LNCaP clone FGC (cell line): ENCODE measurements around the gene CCIN.
A peak's percentile ranks its signal among the peaks of the same experiment; 100 is the strongest.
"Not testable (repeated sequence)": the region's sequence is repeated elsewhere in the genome, so short reads cannot be mapped to it uniquely, and the experiment has no call there.

Source experiments
- DNase-seq: peaks from one replicate; pipeline ENCODE4 v3.0.0-alpha.2; 2011; ENCODE audit warnings: low read depth
- H3K4me3 ChIP-seq: 2 replicates; pipeline ENCODE4 v1.5.1; 2011; ENCODE audit warnings: mild to moderate bottlenecking, low read depth, low read length, control low read depth
- CTCF ChIP-seq: IDR thresholded peaks from 2 replicates; pipeline ENCODE4 v1.5.1; 2012; ENCODE audit warnings: mild to moderate bottlenecking; ENCODE audit not compliant: control insufficient read depth, insufficient read depth; ENCODE audit errors: extremely low read depth

The CCIN gene

DNA sequence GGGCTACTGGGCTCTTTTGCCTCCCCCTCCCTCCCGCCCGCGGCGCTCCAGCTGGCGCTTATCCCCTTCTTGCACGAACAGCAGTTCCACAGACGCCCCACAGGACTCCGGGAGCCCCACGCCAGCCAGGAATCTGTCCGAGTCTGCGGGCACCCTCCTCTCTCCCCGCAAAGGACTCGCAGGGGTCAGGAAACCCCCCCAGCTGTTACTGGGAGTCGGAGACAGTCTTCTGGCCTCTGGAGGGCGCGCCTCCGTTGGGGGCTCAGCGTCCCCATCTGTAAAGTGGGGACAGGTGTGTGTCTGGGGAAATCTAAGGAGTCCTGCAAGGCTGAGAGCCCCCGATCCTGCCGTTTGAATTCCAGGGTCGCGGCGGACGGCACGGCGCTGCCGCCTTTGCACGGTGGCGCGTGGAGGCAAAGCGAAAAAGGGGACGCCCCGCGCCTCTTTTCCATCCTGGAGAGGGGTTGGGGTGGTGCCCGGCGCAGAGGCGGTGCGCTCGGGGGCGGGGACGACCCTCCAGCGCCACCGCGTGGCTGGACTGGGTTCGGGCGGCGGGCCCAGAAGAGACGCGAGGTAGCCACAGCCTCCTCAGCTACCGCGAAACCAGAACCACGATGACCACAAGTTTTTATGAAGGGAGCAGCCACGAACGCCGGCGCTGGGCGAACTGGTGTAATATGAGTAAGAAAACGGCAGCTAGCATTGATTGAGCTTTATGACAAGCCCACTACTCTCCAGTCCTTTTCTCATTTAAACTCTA, 2.8 kb upstream of the CCIN start:
- DNase-seq = peak; percentile 46
- TF ChIP-seq CTCF = peak; percentile 94
- peak overlapping the region; percentile 35 for H3K4me3 ChIP-seq

GRCh38 chr9:36169708-36170107, 520 bp downstream of the CCIN start:
- DNase-seq = no peak
- no peak for TF ChIP-seq CTCF
- no peak overlapping the region for H3K4me3 ChIP-seq

GRCh38 chr9:36170531-36170930, 1.3 kb downstream of the CCIN start:
- no peak for TF ChIP-seq CTCF
- no peak overlapping the region for H3K4me3 ChIP-seq
- no peak for DNase-seq

DNA sequence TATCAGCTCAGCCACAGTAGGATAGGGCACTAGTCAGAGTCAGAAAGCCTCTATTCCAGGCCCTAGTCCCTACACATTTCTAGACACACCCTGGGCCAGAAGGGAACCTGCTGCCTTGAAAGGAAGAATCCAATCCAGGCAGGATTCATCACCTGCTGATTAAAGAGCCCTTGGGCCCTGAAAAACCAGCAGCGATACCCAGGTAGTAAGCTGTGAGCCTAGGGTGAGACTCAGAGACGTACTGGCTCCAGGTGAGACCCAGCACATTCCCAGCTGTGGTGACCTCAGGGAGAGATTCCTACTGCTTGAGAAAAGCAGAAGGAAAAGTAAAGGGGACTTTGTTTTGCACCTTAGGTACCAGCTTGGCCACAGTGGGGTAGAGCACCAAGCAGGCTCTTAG, 4.7 kb downstream of the CCIN start:
- no peak for TF ChIP-seq CTCF
- DNase-seq = no peak
- H3K4me3 ChIP-seq = no peak overlapping the region

DNA sequence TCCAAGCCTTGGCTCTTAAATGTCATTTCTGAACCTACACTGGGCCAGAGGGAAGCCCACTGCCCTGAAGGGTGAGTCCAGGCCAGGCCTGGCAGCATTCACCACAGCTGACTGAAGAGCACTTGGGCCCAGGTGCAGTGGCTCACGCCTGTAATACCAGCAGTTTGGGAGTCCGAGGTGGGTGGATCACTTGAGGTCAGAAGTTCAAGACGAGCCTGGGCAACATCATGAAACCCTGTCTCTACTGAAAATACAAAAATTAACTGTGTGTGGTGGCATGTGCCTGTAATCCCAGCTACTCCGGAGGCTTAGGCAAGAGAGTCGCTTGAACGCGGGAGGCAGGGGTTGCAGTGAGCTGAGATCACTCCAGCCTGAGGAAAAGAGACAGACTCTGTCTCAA, 5.1 kb downstream of the CCIN start:
- DNase-seq = no peak
- no peak for TF ChIP-seq CTCF
- no peak overlapping the region for H3K4me3 ChIP-seq

DNA sequence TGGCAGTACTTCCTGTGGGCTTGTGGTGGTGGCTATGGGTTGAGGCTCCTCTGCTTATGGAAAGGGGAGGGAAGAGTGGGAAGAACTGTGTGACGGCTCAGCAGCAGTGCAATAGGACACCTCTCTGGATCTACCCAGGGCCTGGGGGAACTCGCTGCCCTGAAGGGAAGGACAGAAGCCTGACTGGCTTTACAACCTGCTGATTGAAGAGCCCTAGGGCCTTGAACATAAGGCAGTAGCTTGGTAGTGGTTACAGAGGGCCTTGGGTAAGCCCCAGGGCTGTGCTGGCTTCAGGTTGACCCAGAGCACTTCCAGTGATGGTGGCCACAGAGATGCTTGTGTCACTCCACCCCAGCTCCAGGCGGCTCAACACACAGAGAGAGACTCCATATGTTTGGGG, 5.5 kb downstream of the CCIN start:
- TF ChIP-seq CTCF = no peak
- no peak for DNase-seq

DNA sequence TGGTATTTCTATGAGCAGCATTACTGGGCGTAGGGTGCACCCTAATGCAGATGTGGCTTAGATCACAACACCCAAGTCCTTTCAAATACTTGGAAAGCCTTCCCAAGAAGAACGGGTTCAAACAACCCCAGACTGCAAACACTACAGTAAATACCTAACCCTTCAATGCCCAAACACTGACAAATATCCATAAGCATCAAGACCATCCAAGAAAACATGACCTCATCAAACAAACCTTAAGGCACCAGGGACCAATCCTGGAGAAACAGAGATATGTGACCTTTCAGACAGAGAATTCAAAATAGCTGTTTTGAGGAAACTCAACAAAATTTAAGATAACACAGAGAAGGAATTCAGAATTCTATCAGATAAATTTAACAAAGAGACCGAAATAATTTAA, 6.0 kb downstream of the CCIN start:
- not testable (repeated sequence) for H3K4me3 ChIP-seq, DNase-seq

More for the DNA sequence above, 5.5 kb downstream of the CCIN start:
- no peak overlapping the region for H3K4me3 ChIP-seq

DNA sequence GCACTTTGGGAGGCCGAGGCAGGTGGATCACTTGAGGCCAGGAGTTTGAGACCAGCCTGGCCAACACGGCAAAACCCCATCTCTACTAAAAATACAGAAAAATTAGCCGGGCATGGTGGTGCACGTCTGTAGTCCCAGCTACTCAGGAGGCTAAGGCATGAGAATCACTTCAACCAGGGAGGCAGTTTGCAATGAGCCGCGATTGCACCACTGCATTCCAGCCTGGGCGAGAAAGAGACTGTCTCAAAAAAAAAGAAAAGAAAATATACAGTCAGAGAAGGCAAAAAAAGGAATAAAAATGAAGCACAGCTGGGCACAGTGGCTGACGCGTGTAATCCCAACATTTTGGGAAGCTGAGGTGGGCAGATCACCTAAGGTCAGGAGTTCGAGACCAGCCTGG, 7.3 kb downstream of the CCIN start:
- DNase-seq, H3K4me3 ChIP-seq: not testable (repeated sequence)
